Measurements from ENCODE around the gene LCMT2.

Gene LCMT2

GRCh38 chr15:43329217-43329959 lies 985 bp downstream of the LCMT2 start:
- Mint-ChIP-seq H3K9me3 (peaks cover 4% of the 10 kb centered on the region), H3K27me3 (ENCODE audit: low read depth, poor library complexity) (peaks cover 23% of the 10 kb centered on the region), H3K36me3 (ENCODE audit: low read depth) (peaks cover 46% of the 10 kb centered on the region), H3K4me3 (peak overlapping the region; percentile 88), H3K27ac (peak overlapping the region; percentile 99), H3K4me1 (peaks cover 42% of the 10 kb centered on the region)
- TF ChIP-seq CTCF (IDR thresholded peaks at IDR 0.05): no peak
- DNase-seq: peak; percentile 38

GRCh38 chr15:43325039-43325684 lies 5.2 kb downstream of the LCMT2 start:
- Mint-ChIP-seq H3K36me3 (ENCODE audit: low read depth) (peaks cover 22% of the 10 kb centered on the region), H3K27me3 (ENCODE audit: low read depth, poor library complexity) (peaks cover 51% of the 10 kb centered on the region), H3K9me3 (peaks cover 4% of the 10 kb centered on the region), H3K4me3 (no peak overlapping the region), H3K27ac (no peak overlapping the region), H3K4me1 (peaks cover 21% of the 10 kb centered on the region)
- no peak for DNase-seq
- TF ChIP-seq CTCF (IDR thresholded peaks at IDR 0.05): no peak

- Mint-ChIP-seq H3K36me3 (ENCODE audit: low read depth) (no peaks in the 10 kb centered on the region), H3K9me3 (no peaks in the 10 kb centered on the region), H3K27me3 (ENCODE audit: low read depth, poor library complexity) (peaks cover 59% of the 10 kb centered on the region), H3K4me3 (no peak overlapping the region), H3K4me1 (no peaks in the 10 kb centered on the region), H3K27ac (no peak overlapping the region)
- TF ChIP-seq CTCF (IDR thresholded peaks at IDR 0.05): no peak
- DNase-seq: no peak
These were observed 11.2 kb downstream of the LCMT2 start for GRCh38 chr15:43318990-43319771.

GRCh38 chr15:43317566-43318184 lies 12.7 kb downstream of the LCMT2 start:
- Mint-ChIP-seq H3K4me1 (no peaks in the 10 kb centered on the region), H3K27ac (no peak overlapping the region), H3K4me3 (no peak overlapping the region), H3K27me3 (ENCODE audit: low read depth, poor library complexity) (peaks cover 62% of the 10 kb centered on the region), H3K36me3 (ENCODE audit: low read depth) (no peaks in the 10 kb centered on the region), H3K9me3 (no peaks in the 10 kb centered on the region)
- DNase-seq: no peak
- no peak for TF ChIP-seq CTCF (IDR thresholded peaks at IDR 0.05)

GRCh38 chr15:43316971-43317346 lies 13.4 kb downstream of the LCMT2 start:
- peaks cover 66% of the 10 kb centered on the region for H3K27me3 Mint-ChIP-seq (ENCODE audit: low read depth, poor library complexity)
- H3K27ac Mint-ChIP-seq: no peak overlapping the region
- H3K9me3 Mint-ChIP-seq: no peaks in the 10 kb centered on the region
- H3K36me3 Mint-ChIP-seq (ENCODE audit: low read depth): no peaks in the 10 kb centered on the region
- TF ChIP-seq CTCF (IDR thresholded peaks at IDR 0.05): no peak
- DNase-seq: no peak
- no peaks in the 10 kb centered on the region for H3K4me1 Mint-ChIP-seq
- no peak overlapping the region for H3K4me3 Mint-ChIP-seq
